HG02623 (cell line): ENCODE data around the gene NAV2.
A peak's percentile ranks its signal among the peaks of the same experiment; 100 is the strongest.

Experiments
- ATAC-seq: cut with Tn5 transposase; IDR thresholded peaks from one replicate; pipeline ENCODE4 v1.9.1; 2021; ENCODE audit warnings: moderate library complexity; ENCODE audit not compliant: unreplicated experiment

Gene NAV2

DNA sequence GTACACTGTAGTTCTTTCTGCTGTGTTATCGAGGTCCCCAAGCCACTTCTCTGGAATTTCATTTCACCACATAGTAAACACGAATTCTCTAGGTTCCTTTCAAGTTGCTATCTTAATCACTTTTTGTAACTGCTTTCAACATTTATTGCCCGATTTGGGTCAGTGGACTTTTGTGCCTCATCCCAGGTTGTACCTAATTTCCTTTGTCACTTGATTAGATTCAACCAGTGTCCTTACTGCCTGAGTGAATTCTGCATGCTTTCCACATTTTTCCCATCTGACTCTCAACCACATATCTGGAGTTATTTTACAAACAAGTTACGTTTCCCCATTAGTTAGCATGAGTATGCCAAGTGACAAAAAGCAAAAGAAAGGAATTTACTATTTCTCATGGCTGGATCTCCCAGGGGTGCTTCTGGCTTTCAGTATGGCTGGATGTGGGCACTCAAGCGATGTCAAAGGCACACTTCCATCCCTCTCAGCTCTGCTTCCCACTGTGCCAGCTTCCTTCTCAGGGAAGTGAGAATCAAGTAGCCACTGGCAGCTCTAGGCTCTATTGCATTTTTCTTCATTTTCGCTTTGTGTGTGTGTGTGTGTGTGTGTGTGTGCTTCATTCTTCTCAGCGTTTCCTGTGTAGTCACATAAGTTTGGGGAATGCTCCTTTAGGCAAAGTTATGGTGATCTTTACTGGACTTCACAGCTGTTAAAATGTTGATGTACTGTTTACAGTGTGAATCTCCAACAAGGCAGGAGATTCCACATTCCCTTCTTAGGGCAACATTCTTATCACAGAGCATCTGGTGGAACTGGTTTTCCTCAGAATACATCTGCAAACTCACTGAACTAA is 318.7 kb downstream of the NAV2 start:
- ATAC-seq = no peak

GRCh38 chr11:20032127-20032526 is 319.5 kb downstream of the NAV2 start:
- no peak for ATAC-seq

GRCh38 chr11:20032577-20033260 is 320.1 kb downstream of the NAV2 start:
- ATAC-seq = no peak

DNA sequence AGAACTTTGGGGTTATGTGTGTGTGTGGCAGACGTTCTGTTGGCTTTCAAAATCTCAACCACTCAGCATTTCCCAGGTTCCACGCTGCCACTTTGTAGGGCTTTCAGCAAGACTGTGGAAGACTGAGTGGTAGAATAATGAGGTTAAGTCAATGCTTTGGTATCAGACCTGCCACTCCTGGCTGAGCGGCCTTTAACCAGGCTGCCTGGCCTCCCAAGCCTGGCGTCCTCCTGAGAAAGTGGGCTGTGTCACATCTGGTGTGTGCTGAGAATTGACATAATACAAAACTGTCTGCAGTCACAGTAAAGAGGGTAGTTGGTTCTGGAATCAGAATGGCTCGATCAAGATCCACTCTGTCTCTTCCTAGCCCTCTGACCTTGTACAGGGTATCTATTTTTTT is 321.2 kb downstream of the NAV2 start:
- ATAC-seq = no peak

DNA sequence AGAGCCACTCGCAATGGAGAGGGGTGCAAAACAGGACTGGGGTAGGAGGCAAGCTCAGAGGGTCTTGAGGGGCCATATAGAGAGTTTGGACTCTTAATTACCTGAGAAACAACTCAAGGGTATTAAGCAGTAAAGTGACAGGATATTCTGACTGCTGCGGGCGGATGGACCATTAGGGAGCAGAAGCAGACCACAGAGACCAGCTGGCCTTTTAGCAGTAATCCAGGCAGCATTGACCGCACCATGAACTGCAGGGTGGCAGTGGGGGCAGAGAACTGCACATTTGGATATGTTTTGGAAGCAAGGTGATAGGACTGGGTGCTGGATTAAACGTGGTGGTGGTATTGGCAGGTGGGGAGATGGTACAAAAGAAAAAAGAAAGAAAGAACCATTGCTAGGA is 322.3 kb downstream of the NAV2 start:
- no peak for ATAC-seq

DNA sequence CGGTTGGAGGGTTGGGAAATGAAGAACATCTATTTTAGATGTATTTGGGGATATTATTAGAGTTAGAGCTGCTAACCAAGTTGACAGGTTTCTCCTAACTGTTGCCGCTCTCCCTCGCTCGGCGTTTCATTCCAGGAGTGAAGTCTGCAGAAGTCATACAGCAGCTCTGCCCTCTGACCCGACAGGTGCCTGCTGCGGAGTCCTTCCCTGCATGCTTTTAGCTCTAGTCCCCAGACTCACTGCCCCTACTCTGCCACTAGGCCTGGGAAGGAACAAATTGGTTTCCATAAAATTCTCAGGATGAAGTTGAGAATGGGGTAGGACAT is 322.7 kb downstream of the NAV2 start:
- no peak for ATAC-seq

DNA sequence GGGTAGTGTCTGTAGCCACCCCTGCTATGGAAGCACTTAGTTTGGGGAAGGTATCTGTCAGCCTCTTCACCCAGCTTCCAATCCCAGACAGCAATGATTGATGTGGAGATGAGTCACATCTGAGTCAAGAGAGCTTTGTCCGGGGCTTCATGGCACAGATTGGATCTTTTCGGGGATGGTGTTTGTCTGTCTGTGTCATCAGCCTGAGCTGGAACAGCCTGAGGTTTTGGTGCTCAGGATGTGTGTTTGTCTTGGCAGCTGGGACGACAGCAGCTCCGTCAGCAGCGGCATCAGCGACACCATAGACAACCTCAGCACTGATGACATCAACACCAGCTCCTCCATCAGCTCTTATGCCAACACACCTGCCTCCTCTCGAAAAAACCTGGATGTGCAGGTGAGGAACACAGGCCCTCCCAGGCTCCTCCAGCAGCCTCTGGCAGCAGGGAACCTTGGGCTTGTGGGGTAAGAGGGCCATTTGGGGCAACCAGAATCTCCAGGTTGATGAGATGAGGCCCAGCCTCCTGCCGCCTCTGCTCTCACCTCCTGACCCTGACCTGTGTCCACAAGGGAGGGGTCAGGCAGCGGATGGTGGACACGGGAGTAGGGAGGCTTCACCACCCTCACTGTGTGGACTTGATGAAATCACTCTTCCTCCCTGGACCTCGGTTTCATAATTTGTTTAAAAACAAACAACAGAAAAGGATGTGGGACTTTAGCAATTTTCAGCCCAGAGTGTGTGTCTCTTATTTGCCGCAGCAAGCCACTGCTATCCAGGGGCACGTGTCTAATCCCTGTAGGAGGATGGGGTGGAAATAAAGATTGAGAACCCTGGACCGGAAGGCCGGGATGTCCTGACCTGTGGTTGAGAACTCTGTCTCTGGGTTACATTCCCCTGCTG is 323.3 kb downstream of the NAV2 start:
- ATAC-seq = no peak

DNA sequence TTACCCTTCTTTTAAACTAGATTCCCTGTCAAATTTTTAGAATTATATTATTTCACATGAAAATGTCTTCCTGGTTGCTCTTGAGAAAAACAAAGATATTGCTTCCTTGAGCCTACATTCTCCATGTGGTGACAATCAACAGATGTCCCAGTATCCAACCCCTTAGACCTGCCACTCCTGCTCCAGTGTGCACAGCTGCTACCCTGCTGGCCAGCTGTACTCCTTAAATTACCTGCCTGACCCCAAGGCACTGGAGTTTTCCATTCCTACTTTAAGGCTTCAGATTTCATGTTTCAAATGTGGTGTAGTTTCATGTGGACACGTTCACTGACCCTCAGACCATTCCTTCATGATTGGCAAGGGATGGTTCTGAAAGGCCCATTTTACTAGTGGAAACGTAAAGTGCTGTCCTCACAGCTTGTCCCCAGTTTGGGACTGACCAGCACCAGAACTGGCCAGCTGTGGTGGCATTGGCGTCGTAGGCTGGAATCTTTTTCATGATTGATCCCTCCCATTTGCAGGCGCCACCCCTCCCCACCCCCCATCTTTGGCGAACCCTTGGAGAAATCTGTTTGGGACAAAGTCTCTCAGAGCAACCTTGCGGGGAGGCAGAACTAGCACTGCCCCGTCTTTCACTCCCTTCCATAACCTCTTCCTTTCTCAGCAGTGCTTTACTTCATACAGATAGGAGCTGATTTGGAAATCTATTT is 324.1 kb downstream of the NAV2 start:
- ATAC-seq = no peak

DNA sequence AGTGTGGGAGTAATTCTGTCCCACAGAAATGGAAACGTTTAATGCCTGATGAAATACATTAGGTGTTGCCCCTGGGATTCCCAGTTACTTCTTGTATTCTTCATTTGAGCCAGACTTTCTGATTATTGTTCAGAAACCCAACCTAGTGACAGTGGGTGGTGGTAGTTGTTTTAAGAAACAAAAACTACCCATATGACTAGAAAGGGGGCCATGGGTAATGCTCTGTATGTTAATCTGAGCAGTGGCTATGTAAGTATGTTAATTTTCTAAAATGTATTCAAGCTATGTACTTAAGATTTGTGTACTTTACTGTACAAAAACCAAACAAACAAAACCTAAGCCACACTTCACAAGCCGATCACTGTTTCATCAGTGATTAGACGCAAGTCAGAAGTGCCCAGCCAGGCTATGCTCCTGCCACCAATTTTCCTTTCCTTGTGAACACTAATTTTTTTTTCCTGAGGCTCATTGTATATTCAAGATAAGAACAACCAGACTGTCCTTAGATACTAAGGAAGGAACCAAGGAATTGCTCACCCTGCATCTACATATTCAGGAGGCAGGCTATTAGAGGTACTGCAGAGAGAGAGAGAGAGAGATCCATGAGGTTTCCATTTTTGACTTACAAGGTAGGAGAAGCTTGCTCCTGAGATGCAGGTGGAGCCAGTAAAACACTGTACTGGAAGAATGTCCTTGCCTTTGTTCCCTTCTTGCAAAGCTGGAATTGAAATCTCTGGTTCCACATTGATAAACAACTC is 324.9 kb downstream of the NAV2 start:
- ATAC-seq = peak; percentile 72

DNA sequence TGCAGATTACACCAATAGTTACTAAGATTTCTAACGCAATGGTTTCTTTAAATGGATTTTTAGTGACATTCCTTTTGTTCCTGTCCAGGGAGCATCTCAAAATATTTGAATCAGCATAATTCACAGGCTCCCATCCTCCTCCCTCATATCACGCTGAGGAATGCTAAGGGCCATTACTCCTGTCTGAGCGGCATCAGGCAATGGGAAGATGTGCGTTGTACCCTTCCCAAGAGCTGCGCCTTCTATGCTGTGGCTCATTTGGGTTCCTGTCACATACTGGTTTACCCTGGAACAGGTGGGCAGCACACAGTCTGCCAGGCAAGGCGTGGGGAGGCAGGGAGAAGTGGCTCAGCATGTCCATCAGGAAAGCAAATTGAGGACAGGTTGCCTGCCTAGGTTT is 325.8 kb downstream of the NAV2 start:
- ATAC-seq = no peak

DNA sequence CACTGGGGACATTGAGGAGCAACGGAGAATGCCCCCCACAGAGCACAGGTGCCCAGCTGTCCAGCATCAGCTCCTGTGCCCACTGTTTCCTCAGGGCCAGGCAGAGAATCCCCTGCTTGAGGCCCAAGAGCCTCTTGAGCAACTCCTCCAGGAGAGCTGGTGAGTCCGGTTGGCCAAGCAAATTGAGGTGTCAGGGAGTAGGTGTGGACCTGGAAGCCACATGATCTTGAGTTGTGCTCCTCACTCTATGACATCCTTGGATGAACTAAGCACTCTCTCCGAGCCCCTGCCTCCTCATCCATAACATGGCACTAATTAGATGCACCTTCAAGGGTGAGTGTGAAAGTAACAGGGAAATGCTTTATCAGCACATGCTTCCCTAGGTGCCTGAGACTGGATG is 326.3 kb downstream of the NAV2 start:
- no peak for ATAC-seq

- no peak for ATAC-seq
Observed at GRCh38 chr11:20041499-20041898, 328.9 kb downstream of the NAV2 start.

DNA sequence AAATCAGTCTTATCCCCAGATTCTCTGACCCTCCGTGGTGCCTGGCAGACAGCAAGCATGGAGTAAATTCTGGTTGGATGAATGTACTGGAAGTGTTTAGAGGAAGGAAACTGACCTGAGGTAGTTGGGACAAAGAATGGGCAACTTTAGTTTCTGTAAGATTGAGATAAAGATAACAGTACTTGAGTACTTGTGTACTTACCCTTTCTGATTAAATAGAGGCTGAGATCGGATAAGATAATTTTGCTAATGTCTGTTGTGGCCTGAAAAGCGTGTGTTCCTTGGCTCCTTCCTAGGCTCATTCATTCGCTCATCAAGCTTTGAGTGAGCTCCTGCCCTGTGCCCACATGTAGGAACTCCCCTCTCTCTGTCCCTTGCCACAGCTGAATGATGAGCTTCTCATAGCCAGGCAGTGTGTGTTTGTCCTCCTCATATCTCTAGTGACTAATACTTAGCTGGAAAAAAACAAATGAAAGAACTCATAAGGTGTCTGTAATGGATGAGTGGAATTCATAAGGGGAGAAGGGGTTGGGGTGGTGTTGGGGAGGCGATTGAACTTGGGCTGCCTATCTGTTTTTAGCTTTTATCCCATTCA is 329.5 kb downstream of the NAV2 start:
- no peak for ATAC-seq

- ATAC-seq = no peak
Observed at GRCh38 chr11:20042811-20043341, 330.2 kb downstream of the NAV2 start.

GRCh38 chr11:20043992-20044391 is 331.4 kb downstream of the NAV2 start:
- no peak for ATAC-seq

DNA sequence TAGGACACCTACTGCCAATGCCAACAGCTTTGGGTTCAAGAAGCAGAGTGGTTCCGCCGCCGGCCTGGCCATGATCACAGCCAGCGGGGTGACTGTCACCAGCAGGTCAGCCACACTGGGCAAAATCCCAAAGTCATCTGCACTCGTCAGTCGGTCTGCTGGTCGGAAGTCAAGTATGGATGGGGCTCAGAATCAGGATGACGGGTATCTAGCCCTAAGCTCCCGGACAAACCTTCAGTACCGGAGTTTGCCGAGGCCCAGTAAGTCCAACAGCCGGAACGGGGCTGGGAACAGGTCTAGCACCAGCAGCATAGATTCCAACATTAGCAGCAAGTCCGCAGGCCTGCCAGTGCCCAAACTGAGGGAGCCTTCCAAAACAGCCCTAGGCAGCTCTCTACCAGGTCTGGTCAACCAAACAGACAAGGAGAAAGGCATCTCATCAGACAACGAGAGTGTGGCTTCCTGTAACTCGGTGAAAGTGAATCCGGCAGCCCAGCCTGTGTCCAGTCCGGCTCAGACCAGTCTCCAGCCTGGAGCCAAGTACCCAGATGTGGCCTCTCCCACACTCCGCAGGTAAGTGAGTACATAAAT is 332.6 kb downstream of the NAV2 start:
- ATAC-seq = no peak

DNA sequence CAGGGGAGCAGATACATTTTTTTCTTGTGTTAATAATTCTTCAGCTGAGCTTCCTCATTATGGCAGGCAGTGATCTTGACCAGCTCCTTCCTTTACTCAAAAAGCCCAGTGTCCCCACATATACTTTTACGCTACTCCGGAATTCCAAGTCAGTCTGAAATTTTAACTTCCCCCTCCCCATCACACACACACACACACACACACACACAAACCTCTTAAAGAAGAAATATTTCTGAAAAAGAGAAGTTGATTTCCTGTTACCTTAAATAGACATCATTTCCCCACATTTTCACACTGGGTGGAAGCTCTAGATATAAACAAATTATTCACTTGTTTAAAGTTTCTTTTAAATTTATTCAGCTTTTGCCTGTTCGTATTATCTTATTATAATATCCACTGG is 333.8 kb downstream of the NAV2 start:
- no peak for ATAC-seq

- ATAC-seq = no peak
Observed at GRCh38 chr11:20047006-20047768, 334.6 kb downstream of the NAV2 start.

DNA sequence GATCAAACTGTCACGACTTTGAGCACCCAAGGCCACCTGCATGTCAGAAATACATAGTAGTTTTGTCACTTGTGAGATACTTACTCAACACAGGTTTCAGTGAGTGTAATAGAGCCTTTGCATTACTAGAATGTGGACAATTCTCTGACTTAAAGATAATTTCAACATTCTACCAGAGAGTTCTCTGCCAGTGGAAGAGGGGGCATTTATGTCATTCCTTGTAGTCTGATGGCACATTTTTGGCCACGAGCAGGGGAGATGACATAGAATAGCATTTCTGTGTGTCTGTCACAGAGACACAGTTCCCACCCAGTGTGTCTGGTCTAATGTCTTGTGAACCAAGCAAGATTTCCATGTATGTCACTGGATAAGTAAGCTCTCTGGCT is 335.1 kb downstream of the NAV2 start:
- ATAC-seq = no peak
